GM23248 (cell line): ENCODE measurements around the gene ARMH3.

Experiments used
- EZH2 ChIP-seq: fragments of 200-600 bp; sonication (generic); IDR thresholded peaks from 2 replicates; pipeline ENCODE4 v1.6.1; 2018; ENCODE audit warnings: antibody characterized with exemption, mild to moderate bottlenecking; ENCODE audit not compliant: insufficient read depth, poor library complexity, severe bottlenecking
- EZH2phosphoT487 ChIP-seq: fragments of 200-600 bp; sonication (generic); IDR thresholded peaks from 2 replicates; pipeline ENCODE4 v1.6.1; 2018; ENCODE audit warnings: antibody characterized with exemption, moderate library complexity, mild to moderate bottlenecking, low read depth; ENCODE audit not compliant: insufficient read depth

DNA sequence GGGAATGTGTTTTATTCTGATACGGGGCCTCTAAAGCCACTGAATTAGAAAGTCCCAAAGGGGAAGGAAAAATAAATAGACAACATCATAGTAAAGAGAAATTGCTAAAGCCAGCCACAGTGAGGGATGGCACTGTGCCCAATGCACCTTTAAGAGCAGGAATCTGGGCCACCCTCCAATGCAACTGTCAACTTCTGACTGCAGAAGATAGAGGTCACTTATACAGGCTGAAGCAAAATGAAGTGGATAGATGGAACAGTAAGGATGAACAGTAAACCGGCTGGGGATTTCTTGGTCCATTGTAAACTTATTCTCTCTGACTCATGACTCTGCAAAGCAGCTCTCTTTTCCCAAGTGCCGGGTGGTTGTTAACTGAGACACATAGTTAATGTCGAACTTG lies 158.3 kb downstream of the ARMH3 start:
- TF ChIP-seq EZH2phosphoT487 (no peak), EZH2 (no peak)
